HUES64 (cell line): ENCODE results near the gene ARF1.

Experiments used
- H3K27ac ChIP-seq: 2 replicates; pipeline ENCODE4 v1.7.0; 2013; ENCODE audit warnings: low read depth, low read length, inconsistent platforms
- H3K27me3 ChIP-seq: 2 replicates; pipeline ENCODE4 v1.6.1; 2013; ENCODE audit warnings: mild to moderate bottlenecking, low read length; ENCODE audit not compliant: insufficient read depth
- H3K36me3 ChIP-seq: 2 replicates; pipeline ENCODE4 v1.6.1; 2013; ENCODE audit warnings: mild to moderate bottlenecking, low read length; ENCODE audit not compliant: insufficient read depth
- H3K4me1 ChIP-seq: 2 replicates; pipeline ENCODE4 v1.6.1; 2013; ENCODE audit warnings: mild to moderate bottlenecking, low read length, moderate library complexity; ENCODE audit not compliant: insufficient read depth
- H3K4me3 ChIP-seq: 2 replicates; pipeline ENCODE4 v1.5.1; 2013; ENCODE audit warnings: mild to moderate bottlenecking, low read length, moderate library complexity
- H3K9ac ChIP-seq: 2 replicates; pipeline ENCODE4 v1.6.1; 2013; ENCODE audit warnings: mild to moderate bottlenecking, low read depth, low read length
- H3K9me3 ChIP-seq: 2 replicates; pipeline ENCODE4 v1.6.1; 2013; ENCODE audit warnings: low read depth, low read length; ENCODE audit not compliant: insufficient read depth
- WGBS: fragments of 150-250, 120-280 bp; methylation state at CpG from one replicate; pipeline ENCODE4 v1.1.7; 2013; ENCODE audit warnings: missing lambda C conversion rate; 5-methylcytosine and 5-hydroxymethylcytosine counted together

ARF1 gene

GRCh38 chr1:228082918-228083870 lies 686 bp downstream of the ARF1 start:
- Histone ChIP-seq H3K9me3 (no peaks in the 10 kb centered on the region), H3K36me3 (peaks cover 4% of the 10 kb centered on the region), H3K9ac (peak overlapping the region; percentile 98), H3K27me3 (peaks cover 9% of the 10 kb centered on the region), H3K27ac (peak overlapping the region; percentile 90), H3K4me3 (peak overlapping the region; percentile 97), H3K4me1 (peaks cover 21% of the 10 kb centered on the region)
- WGBS, result under 1% methylated on average over 79 of the region's 79 CpGs

- peaks cover 10% of the 10 kb centered on the region for H3K36me3 ChIP-seq
- H3K4me1 ChIP-seq, result peaks cover 21% of the 10 kb centered on the region
- WGBS, result 11% methylated on average over 17 of the region's 17 CpGs
- peak overlapping the region; percentile 97 for H3K4me3 ChIP-seq
- H3K27me3 ChIP-seq, result peaks cover 3% of the 10 kb centered on the region; the same call in 1 of the 2 replicates
- H3K9ac ChIP-seq, result peak overlapping the region; percentile 98
- no peaks in the 10 kb centered on the region for H3K9me3 ChIP-seq
- no peak overlapping the region for H3K27ac ChIP-seq
Measured at GRCh38 chr1:228083871-228084278, 1.4 kb downstream of the ARF1 start.

- Histone ChIP-seq H3K9ac (peak overlapping the region; percentile 98), H3K36me3 (peaks cover 10% of the 10 kb centered on the region), H3K9me3 (no peaks in the 10 kb centered on the region), H3K4me1 (peaks cover 21% of the 10 kb centered on the region; the same call in 1 of the 2 replicates), H3K27me3 (no peaks in the 10 kb centered on the region; the same call in 1 of the 2 replicates), H3K27ac (no peak overlapping the region), H3K4me3 (peak overlapping the region; percentile 97)
- 77% methylated on average over 3 of the region's 3 CpGs for WGBS
Measured at GRCh38 chr1:228084325-228084724, 1.8 kb downstream of the ARF1 start.

GRCh38 chr1:228084797-228085196 lies 2.3 kb downstream of the ARF1 start:
- 89% methylated on average over 5 of the region's 5 CpGs for WGBS
- peaks cover 21% of the 10 kb centered on the region; the same call in 1 of the 2 replicates for H3K4me1 ChIP-seq
- H3K36me3 ChIP-seq, result peaks cover 10% of the 10 kb centered on the region
- H3K4me3 ChIP-seq, result peak overlapping the region; percentile 97
- H3K9ac ChIP-seq, result peak overlapping the region; percentile 98; the same call in 1 of the 2 replicates
- no peaks in the 10 kb centered on the region; the same call in 1 of the 2 replicates for H3K27me3 ChIP-seq
- no peaks in the 10 kb centered on the region for H3K9me3 ChIP-seq
- H3K27ac ChIP-seq, result no peak overlapping the region

- no peaks in the 10 kb centered on the region for H3K9me3 ChIP-seq
- H3K9ac ChIP-seq, result no peak overlapping the region
- WGBS, result 71% methylated on average over 6 of the region's 6 CpGs
- peaks cover 10% of the 10 kb centered on the region for H3K36me3 ChIP-seq
- peak overlapping the region; percentile 97; the same call in 1 of the 2 replicates for H3K4me3 ChIP-seq
- peaks cover 21% of the 10 kb centered on the region; the same call in 1 of the 2 replicates for H3K4me1 ChIP-seq
- no peaks in the 10 kb centered on the region; the same call in 1 of the 2 replicates for H3K27me3 ChIP-seq
- H3K27ac ChIP-seq, result peak overlapping the region; percentile 12; the same call in 1 of the 2 replicates
Measured at GRCh38 chr1:228085287-228085951, 2.9 kb downstream of the ARF1 start.

GRCh38 chr1:228087771-228088251 lies 5.3 kb downstream of the ARF1 start:
- peaks cover 21% of the 10 kb centered on the region; the same call in 1 of the 2 replicates for H3K4me1 ChIP-seq
- no peaks in the 10 kb centered on the region for H3K9me3 ChIP-seq
- WGBS, result 88% methylated on average over 7 of the region's 7 CpGs
- H3K27me3 ChIP-seq, result no peaks in the 10 kb centered on the region
- peaks cover 10% of the 10 kb centered on the region for H3K36me3 ChIP-seq
- H3K4me3 ChIP-seq, result no peak overlapping the region
- no peak overlapping the region for H3K27ac ChIP-seq
- H3K9ac ChIP-seq, result no peak overlapping the region

GRCh38 chr1:228088586-228089498 lies 6.3 kb downstream of the ARF1 start:
- Histone ChIP-seq H3K9ac (no peak overlapping the region), H3K9me3 (no peaks in the 10 kb centered on the region), H3K4me3 (no peak overlapping the region), H3K36me3 (peaks cover 10% of the 10 kb centered on the region), H3K27me3 (no peaks in the 10 kb centered on the region), H3K27ac (no peak overlapping the region), H3K4me1 (peaks cover 21% of the 10 kb centered on the region; the same call in 1 of the 2 replicates)
- WGBS, result 92% methylated on average over 21 of the region's 21 CpGs

GRCh38 chr1:228089519-228090380 lies 7.2 kb downstream of the ARF1 start:
- Histone ChIP-seq H3K4me3 (no peak overlapping the region), H3K27ac (no peak overlapping the region), H3K9me3 (no peaks in the 10 kb centered on the region; the same call in 1 of the 2 replicates), H3K9ac (no peak overlapping the region), H3K27me3 (no peaks in the 10 kb centered on the region), H3K36me3 (peaks cover 10% of the 10 kb centered on the region), H3K4me1 (peaks cover 12% of the 10 kb centered on the region; the same call in 1 of the 2 replicates)
- WGBS, result 93% methylated on average over 12 of the region's 12 CpGs

- WGBS, result 86% methylated on average over 1 of the region's 2 CpGs
- Histone ChIP-seq H3K9ac (no peak overlapping the region), H3K4me1 (peaks cover 3% of the 10 kb centered on the region; the same call in 1 of the 2 replicates), H3K4me3 (no peak overlapping the region), H3K36me3 (peaks cover 11% of the 10 kb centered on the region), H3K9me3 (no peaks in the 10 kb centered on the region; the same call in 1 of the 2 replicates), H3K27me3 (no peaks in the 10 kb centered on the region), H3K27ac (no peak overlapping the region)
Measured at GRCh38 chr1:228090613-228091081, 8.1 kb downstream of the ARF1 start.
